Lower leg skin (tissue), 4 donors: Measurements from ENCODE around the gene CYP2A7. TPM values are rescaled to one million over a fixed set of nuclear protein-coding genes. Genes with fewer than 3 reads are reported as not detected.
"Not testable (repeated sequence)": the region's sequence is repeated elsewhere in the genome, so short reads cannot be mapped to it uniquely, and the experiment has no call there.

Experiments used
- DNase-seq, 2 donors: peaks; one replicate each; pipeline ENCODE4 v3.0.0-alpha.2; 2019; ENCODE audit warnings: low spot score in 2 of 2
- H3K4me3 ChIP-seq: fragments of 200-600 bp; sonication (generic); 2 replicates; pipeline ENCODE4 v1.5.1; 2017; ENCODE audit warnings: mild to moderate bottlenecking, low read depth; ENCODE audit not compliant: poor library complexity, severe bottlenecking
- POLR2A ChIP-seq, 2 donors: fragments of 450-650 bp; IDR thresholded peaks; one replicate each; pipeline ENCODE4 v1.6.1; 2016 to 2017; ENCODE audit warnings: antibody characterized with exemption in 2 of 2, mild to moderate bottlenecking in 1 of 2, moderate library complexity in 1 of 2
- WGBS, 2 donors: methylation state at CpG; one replicate each; pipeline ENCODE4 v1.1.5; 2018; 5-methylcytosine and 5-hydroxymethylcytosine counted together
- intact Hi-C: fragments of 100-400 bp; cut with DNase I; formaldehyde crosslinking; loops from one replicate; pipeline ENCODE4 v1.15.0; 2023; ENCODE audit warnings: low total_unique reads
- total RNA-seq, 4 donors: library from RNA; depleted of rRNA; stranded (reverse); fragments of >200 nt; gene quantifications; one replicate each; pipeline ENCODE4 v1.1.0, GENCODE V29; 2016
- TF ChIP-seq, protein P1 (sequence below), 3 donors: fragments of 450-650 bp; IDR thresholded peaks; one replicate each; pipeline ENCODE4 v1.5.1; 2016; ENCODE audit warnings: antibody characterized with exemption in 3 of 3, mild to moderate bottlenecking in 3 of 3, moderate library complexity in 2 of 3

CYP2A7 gene
- total RNA-seq, 4 donors from 2014 or later = not detected

DNA sequence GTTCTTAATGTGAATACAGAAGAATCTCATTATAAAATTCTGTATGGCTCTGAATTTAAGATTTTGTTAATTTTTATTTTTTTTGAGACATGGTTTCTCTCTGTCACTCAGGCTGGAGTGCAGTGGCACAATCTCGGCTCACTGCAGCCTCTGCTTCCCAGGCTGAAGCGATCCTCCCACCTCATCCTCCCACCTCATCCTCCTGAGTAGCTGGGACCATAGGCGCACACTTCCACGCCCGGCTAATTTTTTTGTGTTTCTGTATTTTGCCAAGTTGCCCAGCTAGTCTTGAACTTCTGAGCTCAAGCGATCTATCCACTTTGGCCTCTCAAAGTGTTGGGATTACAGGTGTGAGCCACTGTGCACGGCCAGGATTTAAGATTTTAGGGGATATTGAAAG lies 14.3 kb downstream of the CYP2A7 start:
- H3K4me3 ChIP-seq = no peak overlapping the region
- TF ChIP-seq, protein P1, sequence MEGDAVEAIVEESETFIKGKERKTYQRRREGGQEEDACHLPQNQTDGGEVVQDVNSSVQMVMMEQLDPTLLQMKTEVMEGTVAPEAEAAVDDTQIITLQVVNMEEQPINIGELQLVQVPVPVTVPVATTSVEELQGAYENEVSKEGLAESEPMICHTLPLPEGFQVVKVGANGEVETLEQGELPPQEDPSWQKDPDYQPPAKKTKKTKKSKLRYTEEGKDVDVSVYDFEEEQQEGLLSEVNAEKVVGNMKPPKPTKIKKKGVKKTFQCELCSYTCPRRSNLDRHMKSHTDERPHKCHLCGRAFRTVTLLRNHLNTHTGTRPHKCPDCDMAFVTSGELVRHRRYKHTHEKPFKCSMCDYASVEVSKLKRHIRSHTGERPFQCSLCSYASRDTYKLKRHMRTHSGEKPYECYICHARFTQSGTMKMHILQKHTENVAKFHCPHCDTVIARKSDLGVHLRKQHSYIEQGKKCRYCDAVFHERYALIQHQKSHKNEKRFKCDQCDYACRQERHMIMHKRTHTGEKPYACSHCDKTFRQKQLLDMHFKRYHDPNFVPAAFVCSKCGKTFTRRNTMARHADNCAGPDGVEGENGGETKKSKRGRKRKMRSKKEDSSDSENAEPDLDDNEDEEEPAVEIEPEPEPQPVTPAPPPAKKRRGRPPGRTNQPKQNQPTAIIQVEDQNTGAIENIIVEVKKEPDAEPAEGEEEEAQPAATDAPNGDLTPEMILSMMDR (IDR thresholded peaks at IDR 0.05) = no peak
- TF ChIP-seq POLR2A (IDR thresholded peaks at IDR 0.05) = no peak
- peak in 1 of 2 donors; percentile 66 for DNase-seq
- WGBS, 2 donors = 90 to 92% methylated on average over 7 of the region's 7 CpGs
- intact Hi-C loops = no loop called here

DNA sequence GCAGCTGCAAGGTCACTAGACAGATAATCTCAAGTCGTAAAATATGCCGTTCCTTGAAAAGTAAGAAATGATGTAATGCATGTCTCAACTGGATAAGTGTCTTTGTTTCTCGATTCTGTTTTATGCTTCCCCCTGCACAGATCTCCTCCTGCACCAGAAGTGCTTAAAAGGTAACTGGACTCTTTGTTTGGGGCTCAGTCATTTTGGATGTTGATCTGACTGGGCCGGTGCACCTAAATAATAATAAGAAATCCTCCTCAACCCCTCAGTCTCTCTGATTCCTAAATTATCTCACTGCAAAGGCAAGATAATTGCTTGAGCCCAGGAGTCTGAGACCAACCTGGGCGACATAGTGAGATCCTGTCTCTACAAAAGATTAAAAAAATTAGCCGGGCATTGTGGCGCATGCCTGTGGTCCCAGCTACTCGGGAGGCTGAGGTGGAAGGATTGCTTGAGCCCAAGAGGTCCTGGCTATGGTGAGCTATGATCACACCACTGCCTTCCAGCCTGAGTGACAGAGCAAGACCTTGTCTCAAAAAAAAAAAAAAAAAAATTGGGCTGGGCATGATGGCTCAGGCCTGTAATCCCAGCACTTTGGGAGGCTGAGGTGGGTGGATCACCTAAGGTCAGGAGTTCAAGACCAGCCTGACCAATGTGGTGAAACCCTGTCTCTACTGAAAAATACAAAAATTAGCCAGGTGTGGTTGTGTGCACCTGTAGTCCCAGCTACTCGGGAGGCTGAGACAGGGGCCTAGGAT lies 17.1 kb downstream of the CYP2A7 start:
- 60 to 64% methylated on average over 9 of the region's 9 CpGs for WGBS, 2 donors
- intact Hi-C loops, DNase-seq, H3K4me3 ChIP-seq: not testable (repeated sequence)

DNA sequence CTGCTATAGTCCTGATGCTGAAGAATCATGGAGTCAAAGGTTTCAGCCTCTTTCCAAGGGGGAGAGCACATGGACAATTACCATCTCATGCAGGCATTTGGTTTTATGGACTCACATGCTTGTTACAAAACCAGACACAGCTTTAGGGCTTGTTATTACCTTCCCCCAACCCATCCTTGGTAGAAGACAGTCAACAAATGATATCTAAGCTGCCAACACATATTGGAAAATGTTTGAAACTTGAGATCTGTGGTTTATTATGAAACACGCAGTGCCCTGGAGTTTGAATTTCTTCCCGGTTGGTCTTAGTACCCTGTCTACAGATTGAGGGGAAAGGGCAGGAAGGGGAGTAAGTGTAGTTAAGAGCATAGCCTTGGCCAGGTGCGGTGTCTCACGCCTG lies 19.2 kb downstream of the CYP2A7 start:
- no peak overlapping the region for H3K4me3 ChIP-seq
- DNase-seq = no peak
- WGBS, 2 donors = 64 to 65% methylated on average over 4 of the region's 4 CpGs
- TF ChIP-seq, protein P1 (IDR thresholded peaks at IDR 0.05) = no peak
- TF ChIP-seq POLR2A (IDR thresholded peaks at IDR 0.05) = no peak
- intact Hi-C loops = no loop called here

DNA sequence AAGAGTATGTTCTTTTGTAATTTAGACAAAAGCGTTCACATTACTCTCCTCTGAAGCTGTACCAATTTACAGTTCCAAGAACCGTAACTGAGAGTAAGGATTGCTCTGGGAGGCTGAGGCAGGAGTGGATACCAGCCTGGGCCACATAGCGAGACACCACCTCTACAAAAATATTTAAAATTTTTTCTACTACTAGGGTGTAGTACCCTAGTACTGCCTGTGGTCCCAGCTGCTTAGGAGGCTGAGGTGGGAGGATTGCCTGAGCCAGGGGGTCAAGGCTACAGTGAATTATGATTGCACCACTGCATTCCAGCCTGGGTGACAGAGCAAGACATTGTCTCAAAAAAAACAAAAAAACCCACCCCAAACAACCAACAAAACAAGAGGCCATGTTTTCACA lies 19.7 kb downstream of the CYP2A7 start:
- TF ChIP-seq POLR2A (IDR thresholded peaks at IDR 0.05) = no peak
- TF ChIP-seq, protein P1 (IDR thresholded peaks at IDR 0.05) = no peak
- no peak overlapping the region for H3K4me3 ChIP-seq
- DNase-seq = no peak
- intact Hi-C loops = no loop called here
- 91 to 95% methylated on average over 3 of the region's 3 CpGs for WGBS, 2 donors

DNA sequence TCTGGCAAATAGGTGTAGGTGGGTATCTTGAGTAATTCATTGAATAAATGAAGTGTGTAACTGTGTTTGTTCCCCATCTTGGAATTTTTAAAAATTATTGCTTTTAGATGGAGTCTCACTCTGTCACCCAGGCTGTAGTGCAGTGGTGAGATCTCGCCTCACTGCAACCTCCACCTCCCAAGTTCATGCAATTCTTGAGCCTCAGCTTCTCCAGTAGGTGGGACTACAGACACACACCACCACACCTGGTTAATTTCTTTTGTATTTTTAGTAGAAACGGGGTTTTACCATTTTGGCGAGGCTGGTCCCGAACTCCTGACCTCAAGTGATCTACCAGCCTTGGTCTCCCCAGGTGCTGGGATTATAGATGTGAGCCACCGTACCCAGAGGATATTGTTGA lies 23.9 kb downstream of the CYP2A7 start:
- no peak overlapping the region for H3K4me3 ChIP-seq
- DNase-seq = no peak
- 94 to 96% methylated on average over 5 of the region's 5 CpGs for WGBS, 2 donors
- intact Hi-C loops = no loop called here
- no peak for TF ChIP-seq POLR2A (IDR thresholded peaks at IDR 0.05)
- TF ChIP-seq, protein P1 (IDR thresholded peaks at IDR 0.05) = no peak

DNA sequence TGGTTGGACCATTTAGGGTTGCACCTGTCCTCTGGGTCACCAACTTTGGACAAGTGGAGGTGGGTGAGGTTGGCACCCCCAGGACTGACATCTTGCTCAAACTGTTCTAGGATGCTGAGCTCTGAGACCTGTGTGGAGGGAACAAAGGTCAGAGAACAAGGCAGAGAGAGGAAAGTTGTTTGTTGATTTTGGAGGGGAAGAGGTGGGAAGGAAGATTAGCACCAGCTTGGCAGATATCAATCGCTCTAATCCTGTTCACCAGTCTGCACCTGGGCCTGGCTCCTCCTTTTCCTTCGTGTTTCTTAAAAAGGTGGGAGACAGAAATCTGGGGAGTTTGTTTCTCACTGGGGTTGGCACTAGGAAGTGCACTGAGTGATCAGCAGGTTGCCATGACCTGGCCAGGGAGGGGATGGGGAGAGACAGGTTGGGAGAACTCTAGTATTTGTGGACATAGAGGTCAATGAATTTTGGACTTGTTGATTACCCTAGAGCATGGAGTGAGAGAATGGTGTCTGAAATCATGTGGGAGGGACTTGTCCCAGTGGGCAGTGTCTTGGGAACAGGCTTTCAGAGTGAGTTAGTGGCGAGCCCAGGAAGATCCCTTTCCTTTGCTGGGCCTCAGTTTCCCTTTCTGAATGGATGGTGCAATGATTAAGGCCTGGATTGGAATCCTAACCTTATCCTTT lies 29.4 kb downstream of the CYP2A7 start:
- 59 to 67% methylated on average over 2 of the region's 3 CpGs for WGBS, 2 donors
- H3K4me3 ChIP-seq, intact Hi-C loops, DNase-seq: not testable (repeated sequence)

DNA sequence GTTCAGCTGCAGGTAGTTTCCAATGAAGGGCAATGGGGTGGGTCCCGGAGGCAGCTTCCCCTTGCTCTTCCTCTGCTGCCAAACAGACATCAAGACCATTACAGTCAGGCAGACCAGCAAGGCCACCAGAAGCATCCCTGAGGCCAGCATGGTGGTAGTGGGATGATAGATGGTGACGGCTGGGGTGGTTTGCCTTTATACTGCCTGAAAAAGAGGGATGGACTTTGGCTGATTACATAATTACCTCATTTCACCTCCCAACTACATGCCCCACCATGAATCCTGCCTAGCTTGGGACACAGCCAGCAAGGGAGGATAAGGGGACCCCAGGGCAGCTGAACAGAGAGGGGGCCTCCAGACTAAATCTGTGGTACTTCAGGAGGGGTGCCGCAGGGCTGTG lies 31.8 kb downstream of the CYP2A7 start, which contains the start of gene CYP2A6:
Gene CYP2A6 (minus strand): TSS at position 171 of the 400 bp plus-strand sequence. CDS start 21 bp downstream, at position 150.
- H3K4me3 ChIP-seq, intact Hi-C loops, DNase-seq: not testable (repeated sequence)
- WGBS, 2 donors = 87 to 92% methylated on average over 3 of the region's 3 CpGs

DNA sequence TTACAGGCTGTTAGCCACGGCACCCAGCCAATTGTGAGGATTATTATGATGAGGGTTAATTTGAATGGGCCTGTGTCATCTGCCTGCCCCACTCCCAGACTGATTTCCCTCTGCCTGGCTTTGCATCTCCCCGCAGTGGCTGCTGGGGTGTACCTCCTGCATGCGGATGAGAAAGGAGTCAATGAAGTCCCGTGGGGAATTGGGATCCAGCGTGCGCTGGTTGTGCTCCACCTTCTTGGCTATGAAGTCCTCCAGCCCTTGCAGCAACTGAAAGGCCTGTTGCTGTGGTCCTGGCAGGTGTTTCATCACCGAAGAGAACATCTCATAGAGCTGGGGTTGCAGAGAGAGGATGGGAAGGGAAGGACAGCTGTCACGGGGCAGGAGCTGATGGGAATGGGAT lies 35.3 kb downstream of the CYP2A7 start:
- H3K4me3 ChIP-seq, intact Hi-C loops, DNase-seq: not testable (repeated sequence)
- 86 to 89% methylated on average over 8 of the region's 8 CpGs for WGBS, 2 donors

DNA sequence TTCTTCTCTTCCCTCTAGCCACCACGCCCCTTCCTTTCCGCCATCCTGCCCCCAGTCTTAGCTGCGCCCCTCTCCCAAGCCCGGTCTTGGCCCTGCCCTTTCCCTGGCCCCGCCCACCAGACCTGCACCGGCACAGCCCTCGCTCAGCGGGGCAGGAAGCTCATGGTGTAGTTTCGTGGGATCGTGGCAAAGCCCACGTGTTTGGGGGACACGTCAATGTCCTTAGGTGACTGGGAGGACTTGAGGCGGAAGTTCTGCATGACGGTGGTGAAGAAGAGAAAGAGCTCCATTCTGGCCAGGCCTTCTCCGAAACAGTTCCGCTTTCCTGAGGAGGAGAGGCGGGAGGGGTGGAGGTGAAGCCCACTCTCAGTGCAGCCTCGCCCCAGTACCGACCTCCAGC lies 38.4 kb downstream of the CYP2A7 start:
- 3% methylated on average over 14 to 17 of the region's 19 CpGs for WGBS, 2 donors
- H3K4me3 ChIP-seq, intact Hi-C loops: not testable (repeated sequence)
- DNase-seq = peak in 1 of 2 donors; percentile 30

DNA sequence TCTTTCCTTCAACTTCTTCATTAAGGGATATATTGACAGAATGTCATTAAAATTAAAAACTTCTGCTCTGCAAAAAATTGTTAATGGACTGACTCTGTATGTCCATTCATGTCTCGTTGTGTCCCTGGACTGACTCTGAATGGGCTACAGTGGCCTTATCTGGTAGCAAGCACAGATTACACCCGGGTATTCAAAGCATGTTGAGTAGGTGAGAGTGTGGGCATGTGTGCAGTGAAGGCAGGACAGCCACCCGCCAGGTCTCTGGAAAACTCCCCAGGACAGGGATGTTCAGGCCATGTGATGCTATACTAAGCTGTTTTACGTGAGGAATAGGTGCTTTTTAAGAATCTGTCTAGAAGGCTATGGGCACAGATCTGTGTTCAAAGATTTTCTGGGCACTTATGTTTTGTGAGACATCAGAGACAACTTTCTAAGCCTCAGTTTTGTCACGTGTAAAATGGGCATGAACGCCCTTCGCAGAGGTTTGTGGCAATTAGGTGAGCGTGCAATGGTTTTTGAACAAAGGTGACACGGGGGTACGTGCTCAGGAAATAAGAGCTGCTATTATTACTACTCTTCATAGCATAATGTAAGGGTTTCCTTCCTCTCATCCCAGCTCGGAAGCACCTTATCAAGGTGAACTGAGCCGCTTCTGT lies 38.9 kb downstream of the CYP2A7 start:
- intact Hi-C loops, DNase-seq, H3K4me3 ChIP-seq: not testable (repeated sequence)
- 38 to 41% methylated on average over 9 to 10 of the region's 12 CpGs for WGBS, 2 donors
